Panc1 (cell line): ENCODE data around the gene HS6ST3.

Source experiments
- CTCF ChIP-seq: fragments of 450-650 bp; IDR thresholded peaks from 2 replicates; pipeline ENCODE4 v1.5.1; 2017; ENCODE audit warnings: mild to moderate bottlenecking
- POLR2AphosphoS5 ChIP-seq: IDR thresholded peaks from 2 replicates; pipeline ENCODE4 v1.6.1; 2012; ENCODE audit warnings: mild to moderate bottlenecking, low read depth, low read length, moderate library complexity
- REST ChIP-seq, 2 experiments: IDR thresholded peaks; 2 replicates each; pipeline ENCODE4 v1.6.1; 2011 to 2012; ENCODE audit warnings: low read depth in 2 of 2, control low read depth in 1 of 2, low read length in 1 of 2, mild to moderate bottlenecking in 1 of 2, moderate library complexity in 1 of 2; ENCODE audit not compliant: insufficient read depth in 1 of 2
- SIN3A ChIP-seq: IDR thresholded peaks from 2 replicates; pipeline ENCODE4 v1.6.1; 2012; ENCODE audit warnings: low read depth, mild to moderate bottlenecking, low read length, moderate library complexity, borderline replicate concordance; ENCODE audit not compliant: insufficient read depth
- TCF7L2 ChIP-seq: IDR thresholded peaks from 2 replicates; pipeline ENCODE4 v1.6.1; 2011; ENCODE audit warnings: mild to moderate bottlenecking, low read depth, low read length, inconsistent platforms

DNA sequence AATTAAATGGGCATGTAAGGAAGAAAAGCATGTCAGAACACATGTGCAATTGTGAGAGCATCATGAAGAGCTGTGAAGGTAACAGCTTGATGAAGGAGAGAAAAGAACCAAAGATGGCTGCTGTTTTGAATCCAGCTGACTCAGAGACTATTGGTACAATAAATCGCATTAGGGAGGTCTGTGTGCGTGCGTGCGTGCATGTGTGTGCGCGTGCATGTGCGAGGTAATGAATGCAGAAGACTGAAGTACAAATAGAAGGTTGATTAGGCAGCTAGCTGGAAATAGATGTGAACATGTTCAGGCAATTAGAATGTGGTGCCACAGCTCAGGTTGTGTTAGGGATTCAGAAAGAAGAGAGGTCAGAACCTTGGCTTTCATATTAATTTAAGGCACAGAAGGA, 463.9 kb downstream of the HS6ST3 start:
- TF ChIP-seq CTCF (no peak), POLR2AphosphoS5 (no peak), SIN3A (no peak), REST (IDR thresholded peaks at IDR 0.05; ENCODE audit: insufficient read depth in 1 of 2, low read depth in 2 of 2, low read length in 1 of 2) (no peak), TCF7L2 (no peak)
